Vein endothelial cell (primary cell): Measurements from ENCODE around the gene KLHL7. TPM values are rescaled to one million over a fixed set of nuclear protein-coding genes. Genes with fewer than 3 reads are reported as not detected.

Experiments used
- total RNA-seq: library from RNA; depleted of rRNA; stranded (reverse); fragments of >200 nt; gene quantifications from 2 replicates; pipeline ENCODE4 v1.2.3, GENCODE V29; 2012

The KLHL7 gene, protein sequence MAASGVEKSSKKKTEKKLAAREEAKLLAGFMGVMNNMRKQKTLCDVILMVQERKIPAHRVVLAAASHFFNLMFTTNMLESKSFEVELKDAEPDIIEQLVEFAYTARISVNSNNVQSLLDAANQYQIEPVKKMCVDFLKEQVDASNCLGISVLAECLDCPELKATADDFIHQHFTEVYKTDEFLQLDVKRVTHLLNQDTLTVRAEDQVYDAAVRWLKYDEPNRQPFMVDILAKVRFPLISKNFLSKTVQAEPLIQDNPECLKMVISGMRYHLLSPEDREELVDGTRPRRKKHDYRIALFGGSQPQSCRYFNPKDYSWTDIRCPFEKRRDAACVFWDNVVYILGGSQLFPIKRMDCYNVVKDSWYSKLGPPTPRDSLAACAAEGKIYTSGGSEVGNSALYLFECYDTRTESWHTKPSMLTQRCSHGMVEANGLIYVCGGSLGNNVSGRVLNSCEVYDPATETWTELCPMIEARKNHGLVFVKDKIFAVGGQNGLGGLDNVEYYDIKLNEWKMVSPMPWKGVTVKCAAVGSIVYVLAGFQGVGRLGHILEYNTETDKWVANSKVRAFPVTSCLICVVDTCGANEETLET
- total RNA-seq, result 30.7 and 35.1 TPM in 2 replicates

DNA sequence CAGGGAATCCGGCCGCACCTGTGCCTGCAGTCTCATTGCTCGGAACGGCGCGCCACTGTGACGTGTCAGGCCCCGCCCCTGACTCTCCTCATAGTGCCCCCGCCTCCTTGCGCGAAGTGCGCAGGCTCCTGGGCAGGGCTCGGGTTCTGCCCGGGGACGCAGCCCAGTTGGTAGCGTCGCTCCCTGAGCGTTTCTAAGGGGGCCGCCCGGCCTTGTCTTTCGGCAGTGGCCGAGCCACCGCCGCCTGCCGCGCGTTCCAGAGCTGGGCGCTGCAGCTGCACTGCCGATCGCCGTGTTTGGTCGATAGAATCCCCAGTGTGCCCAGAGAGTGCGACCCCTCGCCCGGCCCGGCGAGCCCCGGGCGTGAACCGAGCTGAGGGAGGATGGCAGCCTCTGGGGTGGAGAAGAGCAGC, at the start of gene KLHL7:
TSS of gene KLHL7 (plus strand) at position 142 of the 413 bp plus-strand sequence. CDS start at position 384, 242 bp downstream.

GRCh38 chr7:23181684-23182553, 76.3 kb downstream of the KLHL7 start, which contains the start of gene NUP42:
Gene NUP42 (plus strand): TSS chr7:23182048. CDS start chr7:23182086, 38 bp downstream.

Other genes starting within 250 kb of the KLHL7 start
- gene HYCC1, start 91.7 kb upstream of the KLHL7 start, total RNA-seq, result 26.8 and 53.2 TPM in 2 replicates
- gene NUP42, start 76.3 kb downstream of the KLHL7 start, total RNA-seq, result 26.5 and 36.4 TPM in 2 replicates
- gene GPNMB, start 141.0 kb downstream of the KLHL7 start, total RNA-seq, result 0.33 and 0.57 TPM in 2 replicates
- 35.9 and 45.1 TPM in 2 replicates for gene MALSU1, start 193.6 kb downstream of the KLHL7 start, total RNA-seq